Measurements from ENCODE around the gene RERE.

- TF ChIP-seq CTCF (IDR thresholded peaks at IDR 0.05; ENCODE audit: poor library complexity): no peak
- TF ChIP-seq EZH2phosphoT487 (IDR thresholded peaks at IDR 0.05; ENCODE audit: low read depth, severe bottlenecking, unreplicated experiment): no peak
- TF ChIP-seq EZH2 (IDR thresholded peaks at IDR 0.05; ENCODE audit: borderline replicate concordance): no peak
Observed at GRCh38 chr1:8562222-8562621, 255.2 kb downstream of the RERE start.

All from hepatocyte (in vitro differentiated cells).